Skeletal muscle cell (primary cell): Measurements from ENCODE around the gene REXO2.

Experiments used
- DNase-seq: peaks from one replicate; pipeline ENCODE4 v3.0.0-alpha.2; 2010; ENCODE audit warnings: low read depth
- H3K4me3 ChIP-seq: 2 replicates; pipeline ENCODE4 v1.5.1; 2011; ENCODE audit warnings: low read depth, mild to moderate bottlenecking, control low read depth, low read length, moderate library complexity

Gene REXO2

DNA sequence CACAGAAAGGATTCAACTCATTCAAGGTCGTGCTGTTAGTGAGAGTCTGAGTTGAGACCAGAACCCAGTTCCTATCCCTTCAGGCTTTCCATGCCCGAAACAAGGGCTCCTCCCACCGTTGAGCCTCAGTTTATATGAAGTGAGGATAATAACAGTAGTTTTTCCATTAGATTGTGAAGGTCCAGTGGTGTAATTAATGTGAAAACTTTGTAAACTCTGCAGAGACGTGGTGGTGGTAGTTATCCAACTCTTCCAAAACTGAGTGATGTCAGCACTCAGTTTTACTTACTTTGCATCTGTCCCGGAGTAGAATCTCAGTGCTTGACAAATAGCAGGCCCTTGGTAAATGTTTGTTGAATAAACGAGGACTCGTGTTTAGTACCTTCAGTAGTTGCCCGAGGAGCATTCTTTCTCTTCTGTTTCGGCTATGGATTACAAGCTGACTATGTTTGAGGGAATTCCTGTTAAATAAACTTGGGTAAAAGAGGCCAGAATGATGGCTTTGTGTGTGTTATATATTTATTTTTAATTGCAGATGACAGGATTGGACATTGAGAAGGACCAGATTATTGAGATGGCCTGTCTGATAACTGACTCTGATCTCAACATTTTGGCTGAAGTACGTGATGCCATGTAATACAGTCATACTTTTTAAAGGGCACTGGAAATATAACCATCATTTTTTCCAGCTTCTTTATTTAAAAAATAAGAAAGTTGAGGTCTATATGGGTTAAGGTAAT lies 1.0 kb downstream of the REXO2 start:
- DNase-seq = no peak

DNA sequence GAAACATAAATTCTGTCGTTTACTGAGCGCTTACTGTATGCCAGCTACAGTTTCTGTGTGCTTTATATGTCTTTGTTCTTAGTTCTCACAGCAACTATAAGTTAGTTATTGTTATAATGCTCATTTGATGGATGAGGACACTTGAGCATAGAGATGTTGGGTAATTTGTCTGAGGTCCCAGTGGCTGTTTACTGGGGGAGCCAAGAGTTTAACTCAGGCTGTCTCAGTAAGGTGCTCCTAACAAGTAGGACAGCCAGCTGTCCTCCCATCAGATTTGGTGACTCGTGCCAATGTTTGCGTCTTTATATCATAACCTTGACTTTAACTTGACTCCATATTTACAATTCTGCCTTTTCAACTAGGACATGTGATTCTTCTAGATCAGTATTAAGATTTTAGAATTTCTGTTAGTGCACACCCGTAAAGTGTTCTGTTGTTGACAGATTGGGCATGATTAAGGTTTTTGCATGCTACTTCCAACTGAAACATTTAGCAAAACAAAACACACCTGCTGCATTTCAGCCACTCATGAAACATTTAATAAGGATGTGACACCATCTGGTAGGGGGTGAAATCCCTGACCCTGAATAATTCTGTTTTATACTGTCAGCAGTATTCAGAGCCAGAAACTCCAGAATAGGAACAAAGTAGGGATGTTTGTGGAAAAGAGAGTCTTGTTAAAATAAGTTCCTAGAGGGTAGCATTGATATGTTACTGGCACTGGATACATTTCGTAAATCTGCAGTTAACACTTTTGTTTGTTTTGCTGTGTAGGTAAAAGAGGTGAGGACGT lies 1.9 kb downstream of the REXO2 start:
- no peak for DNase-seq
- H3K4me3 ChIP-seq = peak overlapping the region; percentile 91

More for the DNA sequence above, 1.0 kb downstream of the REXO2 start:
- H3K4me3 ChIP-seq = peak overlapping the region; percentile 91

DNA sequence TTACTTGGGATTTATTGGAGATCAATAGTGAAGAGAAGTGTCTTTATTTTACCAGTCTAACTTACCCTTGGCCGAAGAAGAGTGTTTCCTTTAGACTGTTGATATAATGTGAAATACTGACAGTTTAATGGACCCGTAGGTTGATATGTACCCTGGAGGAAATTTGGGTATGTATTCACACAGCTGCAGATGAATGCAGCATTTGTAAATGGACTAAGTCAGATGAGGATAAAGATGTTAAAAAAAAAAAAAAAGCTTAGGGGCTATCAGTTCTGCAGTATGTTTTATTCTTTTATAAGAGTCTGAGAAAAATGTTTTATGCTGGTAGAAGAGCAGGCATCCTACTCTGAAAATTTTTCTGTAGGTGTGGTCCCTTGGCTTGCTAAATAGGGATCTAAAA lies 2.7 kb downstream of the REXO2 start:
- no peak for DNase-seq
- H3K4me3 ChIP-seq = no peak overlapping the region

DNA sequence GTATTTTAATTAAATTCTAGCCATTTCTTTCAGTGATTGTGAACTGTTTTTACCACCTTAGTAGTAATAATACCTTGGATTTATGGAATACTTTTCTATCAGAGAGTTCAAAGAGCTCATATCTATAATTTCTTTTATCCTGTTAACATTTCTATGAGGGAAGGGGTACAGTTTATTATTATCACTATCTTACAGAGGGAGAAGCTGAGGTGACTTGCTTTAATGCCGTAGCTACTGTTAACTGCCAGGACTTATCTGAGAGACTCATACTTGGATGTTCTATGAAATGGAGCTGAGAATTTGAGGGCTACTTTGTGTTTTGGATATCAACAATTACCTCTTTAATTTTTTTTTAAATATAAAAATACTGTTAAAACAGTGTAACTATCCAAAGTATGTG lies 3.3 kb downstream of the REXO2 start:
- no peak for DNase-seq
- no peak overlapping the region for H3K4me3 ChIP-seq

GRCh38 chr11:114447444-114447843 lies 8.2 kb downstream of the REXO2 start:
- no peak for DNase-seq
- H3K4me3 ChIP-seq = no peak overlapping the region

GRCh38 chr11:114447892-114448291 lies 8.6 kb downstream of the REXO2 start:
- peak; percentile 37 for DNase-seq

DNA sequence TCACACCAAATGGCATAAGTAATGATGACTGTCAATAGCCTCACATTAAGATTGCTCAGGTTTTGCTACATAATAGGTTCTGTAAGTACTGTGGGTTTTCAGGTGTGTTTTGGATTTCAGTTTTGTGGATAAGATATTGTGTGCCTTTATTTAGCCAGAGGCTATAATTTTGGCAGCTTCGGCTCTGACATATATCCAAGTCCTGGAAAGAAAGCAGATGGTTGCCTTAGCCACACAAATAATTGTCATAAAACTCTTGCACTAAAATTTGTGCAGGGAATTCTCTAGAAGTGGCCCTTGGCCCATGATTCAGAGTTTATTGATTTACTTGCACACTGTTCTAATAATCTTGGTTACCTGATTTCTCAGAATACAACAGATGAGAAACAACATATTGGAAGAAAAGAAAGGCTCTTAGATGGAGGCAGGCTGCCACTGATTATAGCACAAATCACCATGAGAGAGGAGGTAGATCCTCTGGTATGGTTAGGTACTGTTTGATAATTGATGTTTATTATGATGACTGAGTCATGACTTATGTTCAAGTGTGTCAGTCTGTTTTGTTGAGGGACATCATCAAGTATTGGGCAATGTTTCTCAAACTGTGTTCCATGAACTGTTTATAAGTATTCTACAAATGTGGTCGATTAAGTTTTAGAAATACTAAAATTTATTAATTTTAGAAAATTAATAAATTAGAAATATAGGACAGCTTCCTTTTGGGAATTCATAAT lies 9.6 kb downstream of the REXO2 start:
- DNase-seq = peak; percentile 17

More at GRCh38 chr11:114447892-114448291, 8.6 kb downstream of the REXO2 start:
- no peak overlapping the region for H3K4me3 ChIP-seq

DNA sequence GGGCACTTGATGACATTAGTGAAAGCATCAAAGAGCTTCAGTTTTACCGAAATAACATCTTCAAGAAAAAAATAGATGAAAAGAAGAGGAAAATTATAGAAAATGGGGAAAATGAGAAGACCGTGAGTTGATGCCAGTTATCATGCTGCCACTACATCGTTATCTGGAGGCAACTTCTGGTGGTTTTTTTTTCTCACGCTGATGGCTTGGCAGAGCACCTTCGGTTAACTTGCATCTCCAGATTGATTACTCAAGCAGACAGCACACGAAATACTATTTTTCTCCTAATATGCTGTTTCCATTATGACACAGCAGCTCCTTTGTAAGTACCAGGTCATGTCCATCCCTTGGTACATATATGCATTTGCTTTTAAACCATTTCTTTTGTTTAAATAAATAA lies 10.6 kb downstream of the REXO2 start:
- H3K4me3 ChIP-seq = no peak overlapping the region
- DNase-seq = no peak

More for the DNA sequence above, 9.6 kb downstream of the REXO2 start:
- H3K4me3 ChIP-seq = no peak overlapping the region

DNA sequence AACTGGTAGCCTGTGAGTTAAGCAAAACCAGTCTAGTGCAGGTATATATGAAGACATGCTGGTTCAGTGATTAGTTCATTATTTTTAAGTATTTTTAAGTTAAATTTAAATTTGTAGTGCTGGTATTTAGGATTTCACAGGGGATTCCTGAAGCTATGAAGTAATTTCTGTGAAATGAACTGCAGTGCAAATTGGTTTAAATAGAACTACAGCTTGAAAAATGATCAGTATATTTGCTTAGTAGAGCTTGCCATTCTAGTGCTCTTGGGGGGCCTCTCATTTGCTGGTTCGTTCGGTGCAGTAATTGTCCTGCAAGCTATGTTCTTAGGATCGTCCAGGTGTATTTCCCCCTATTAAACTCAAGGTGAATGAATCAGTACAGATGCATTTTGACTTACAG lies 13.1 kb downstream of the REXO2 start:
- no peak for DNase-seq
- no peak overlapping the region for H3K4me3 ChIP-seq

DNA sequence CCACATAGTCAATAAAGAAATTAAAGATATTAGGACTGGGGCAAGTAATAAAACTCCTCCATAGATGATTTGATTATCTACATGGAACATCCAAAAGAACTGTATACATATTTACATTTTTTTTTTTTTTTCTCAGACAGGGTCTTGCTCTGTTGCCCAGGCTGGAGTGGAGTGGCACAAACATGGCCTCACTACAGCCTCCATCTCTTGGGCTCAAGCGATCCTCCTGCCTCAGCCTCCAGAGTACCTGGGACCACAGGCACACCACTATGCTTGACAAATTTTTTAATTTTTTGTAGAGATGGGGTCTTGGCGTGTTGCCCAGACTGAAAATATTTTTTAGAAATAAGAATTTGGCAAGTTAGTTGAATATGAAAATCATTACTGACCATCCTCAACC lies 24.7 kb downstream of the REXO2 start:
- no peak overlapping the region for H3K4me3 ChIP-seq
- DNase-seq = no peak

DNA sequence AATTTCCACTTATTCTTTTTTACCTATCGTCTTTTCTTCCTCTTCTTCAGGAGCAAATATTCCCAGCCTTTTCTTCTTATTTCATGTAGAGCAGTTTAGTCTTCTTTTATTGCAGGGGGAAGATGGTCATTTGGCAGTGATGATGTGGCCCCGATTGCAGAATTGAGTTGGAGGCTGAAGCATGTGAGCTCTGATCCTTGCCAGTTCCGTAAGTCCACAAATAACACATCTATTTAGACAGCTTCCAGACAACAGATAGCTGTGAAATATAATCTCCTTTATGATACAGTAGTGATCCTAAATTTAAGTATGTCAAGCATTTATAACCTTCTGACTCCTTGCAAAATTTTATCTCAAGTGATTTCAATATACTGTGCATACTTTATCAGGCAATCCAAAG lies 27.5 kb downstream of the REXO2 start:
- DNase-seq = no peak
- H3K4me3 ChIP-seq = no peak overlapping the region

DNA sequence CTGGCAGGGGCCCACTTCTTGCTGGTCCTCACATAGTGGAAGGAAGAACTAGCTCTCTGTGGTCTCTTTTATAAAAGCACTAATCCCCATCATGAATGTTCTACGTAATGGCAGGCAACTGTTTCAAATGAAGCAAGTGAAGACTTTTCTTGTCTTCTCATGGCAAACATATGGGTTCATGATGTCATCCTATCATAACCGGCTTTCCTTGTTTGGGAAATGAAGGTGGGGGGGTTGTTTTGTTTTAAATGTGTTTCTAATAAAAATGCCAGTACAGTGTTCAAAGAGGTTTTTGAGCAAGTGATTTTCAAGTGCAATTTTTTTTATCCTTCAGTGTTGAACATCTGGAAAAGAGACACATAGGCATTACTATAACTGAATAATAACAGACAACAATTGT lies 33.4 kb downstream of the REXO2 start:
- no peak overlapping the region for H3K4me3 ChIP-seq
- DNase-seq = no peak

DNA sequence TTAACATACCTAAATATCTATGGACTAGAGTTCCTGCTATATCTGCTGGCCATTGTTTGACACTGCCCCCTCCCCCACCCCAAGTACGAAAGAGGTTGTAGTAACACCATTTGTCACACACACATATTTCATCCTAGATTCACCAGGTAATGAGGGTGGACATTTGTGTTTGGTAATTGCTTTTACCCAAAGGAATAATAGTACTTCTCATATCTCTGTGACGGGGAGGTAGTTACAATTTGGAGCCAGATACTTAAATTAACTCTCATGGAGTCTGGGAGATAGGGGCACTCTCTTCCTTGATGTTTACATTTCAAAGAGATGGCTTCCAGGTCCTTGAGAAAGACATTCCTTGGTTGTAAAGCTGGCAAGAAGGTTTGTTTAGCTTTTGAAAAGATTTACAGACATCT lies 38.7 kb downstream of the REXO2 start:
- DNase-seq = no peak
- no peak overlapping the region for H3K4me3 ChIP-seq

DNA sequence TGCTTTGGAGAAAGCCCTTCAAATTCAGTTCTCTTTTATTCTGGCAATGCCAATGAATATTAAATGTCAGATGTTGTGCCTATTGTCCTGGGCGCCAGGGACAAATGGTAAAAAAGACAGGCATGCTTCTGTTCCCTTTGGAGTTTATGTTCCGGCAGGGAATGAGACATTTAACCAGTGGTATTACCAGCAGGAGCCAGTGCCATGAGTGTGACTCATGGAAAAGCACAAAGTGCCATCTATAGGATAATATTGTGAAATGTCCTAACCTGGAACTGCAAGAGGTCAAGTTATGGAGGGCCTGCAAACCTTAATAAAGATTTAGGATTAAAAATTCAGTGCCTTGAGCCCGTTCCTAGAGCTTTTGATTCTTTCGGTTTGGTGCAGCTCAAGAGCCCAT lies 39.5 kb downstream of the REXO2 start:
- DNase-seq = peak; percentile 25
- no peak overlapping the region for H3K4me3 ChIP-seq

DNA sequence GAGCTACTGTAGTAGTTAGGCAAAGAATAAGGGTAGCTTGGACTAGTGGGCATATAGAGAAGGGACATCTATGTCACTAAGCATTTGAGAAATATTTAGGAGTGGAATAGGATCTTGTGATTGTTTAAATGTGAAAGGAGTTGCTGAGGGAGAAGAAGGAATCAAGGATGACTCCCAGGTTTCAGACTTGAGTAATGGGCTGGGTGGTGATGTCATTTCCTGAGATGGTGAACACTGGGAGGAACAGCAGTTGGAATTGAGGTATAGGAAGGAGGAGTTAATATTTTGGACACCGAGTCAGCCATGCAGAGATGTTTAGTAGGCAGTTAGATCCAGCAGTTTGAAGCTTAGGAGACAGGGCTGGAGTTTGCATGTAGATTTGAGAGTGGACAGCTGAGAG lies 40.1 kb downstream of the REXO2 start:
- no peak overlapping the region for H3K4me3 ChIP-seq
- no peak for DNase-seq

DNA sequence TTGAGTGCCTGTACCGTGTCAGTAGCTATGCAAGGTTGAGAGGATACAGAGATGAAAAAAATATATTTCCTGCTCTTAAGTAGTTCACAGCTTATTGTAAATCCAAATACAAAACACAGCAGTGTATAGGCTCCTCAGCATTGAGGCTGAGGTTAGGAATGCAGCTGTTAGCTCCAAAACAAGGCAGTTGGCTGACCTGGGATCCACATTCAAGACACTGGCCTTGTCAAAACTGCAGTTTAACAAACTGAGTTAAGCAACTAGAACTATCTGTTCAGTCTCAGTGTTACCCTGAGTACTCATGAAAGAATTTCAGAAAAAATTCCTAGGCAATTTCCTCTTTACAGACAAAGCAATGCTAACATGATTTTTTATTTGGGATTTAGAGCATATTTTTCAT lies 42.8 kb downstream of the REXO2 start:
- DNase-seq = no peak

DNA sequence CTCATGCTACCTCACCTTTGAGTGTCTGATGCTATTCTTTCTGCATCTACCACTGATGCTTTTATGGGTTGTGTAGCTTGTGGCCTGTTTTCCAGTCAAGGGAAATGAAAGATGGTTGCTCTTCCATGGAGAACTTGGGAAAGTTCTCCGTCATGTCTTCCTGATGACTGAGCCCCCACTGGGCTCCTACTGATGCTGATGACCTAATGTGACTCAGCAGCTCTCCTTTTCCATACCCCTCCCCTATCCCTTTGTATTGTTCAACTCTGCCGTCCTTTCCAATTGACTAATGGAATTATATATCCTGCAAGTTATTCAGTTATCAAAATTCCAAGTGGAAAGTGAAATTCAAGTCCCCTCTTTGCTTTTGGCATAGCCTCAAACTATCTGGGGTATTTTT lies 44.7 kb downstream of the REXO2 start:
- no peak for DNase-seq

More for the DNA sequence above, 42.8 kb downstream of the REXO2 start:
- no peak overlapping the region for H3K4me3 ChIP-seq

GRCh38 chr11:114496915-114497314 lies 57.6 kb downstream of the REXO2 start:
- no peak for DNase-seq
- no peak overlapping the region for H3K4me3 ChIP-seq

More for the DNA sequence above, 44.7 kb downstream of the REXO2 start:
- no peak overlapping the region for H3K4me3 ChIP-seq

- H3K4me3 ChIP-seq = no peak overlapping the region
- DNase-seq = no peak
These were observed 60.5 kb downstream of the REXO2 start for GRCh38 chr11:114499756-114500155.
